HG03135 (cell line): Measurements from ENCODE around the gene GMEB2.

Source experiments
- ATAC-seq: cut with Tn5 transposase; IDR thresholded peaks from one replicate; pipeline ENCODE4 v1.9.1; 2021; ENCODE audit warnings: mild to moderate bottlenecking, moderate library complexity; ENCODE audit not compliant: unreplicated experiment

Gene GMEB2

GRCh38 chr20:63547725-63548480, 79.0 kb downstream of the GMEB2 start, which contains the start of gene SRMS:
Gene SRMS, minus strand, starts transcription at chr20:63547749. Its CDS starts 286 bp downstream, at chr20:63547463.
- ATAC-seq: no peak

GRCh38 chr20:63546956-63547724, 79.8 kb downstream of the GMEB2 start:
- no peak for ATAC-seq

GRCh38 chr20:63546256-63546955, 80.5 kb downstream of the GMEB2 start:
- no peak for ATAC-seq

- no peak for ATAC-seq
Measured at GRCh38 chr20:63545814-63546213, 81.1 kb downstream of the GMEB2 start.

- ATAC-seq: no peak
Measured at GRCh38 chr20:63544958-63545516, 81.9 kb downstream of the GMEB2 start.

GRCh38 chr20:63544241-63544957, 82.5 kb downstream of the GMEB2 start:
- no peak for ATAC-seq

GRCh38 chr20:63543733-63544132, 83.2 kb downstream of the GMEB2 start:
- no peak for ATAC-seq

GRCh38 chr20:63543131-63543530, 83.8 kb downstream of the GMEB2 start:
- ATAC-seq: no peak

- ATAC-seq: no peak
Measured at GRCh38 chr20:63542696-63543095, 84.2 kb downstream of the GMEB2 start.

GRCh38 chr20:63542031-63542559, 84.8 kb downstream of the GMEB2 start:
- no peak for ATAC-seq

- ATAC-seq: no peak
Measured at GRCh38 chr20:63541371-63541770, 85.5 kb downstream of the GMEB2 start.

GRCh38 chr20:63540417-63541186, 86.3 kb downstream of the GMEB2 start:
- ATAC-seq: no peak

- no peak for ATAC-seq
Measured at GRCh38 chr20:63539441-63540370, 87.2 kb downstream of the GMEB2 start.

- ATAC-seq: no peak
Measured at GRCh38 chr20:63539092-63539430, 87.8 kb downstream of the GMEB2 start.

GRCh38 chr20:63538204-63539091, 88.5 kb downstream of the GMEB2 start:
- peak; percentile 1 for ATAC-seq
